H9 (cell line): ENCODE measurements around the gene GNRHR. TPM values are rescaled to one million over a fixed set of nuclear protein-coding genes. Genes with fewer than 3 reads are reported as not detected.
A peak's percentile ranks its signal among the peaks of the same experiment; 100 is the strongest.

Source experiments
- DNase-seq: peaks from one replicate; pipeline ENCODE4 v3.0.0-alpha.2; 2017
- H2AFZ ChIP-seq: one replicate; pipeline ENCODE4 v1.6.1; 2013; ENCODE audit warnings: mild to moderate bottlenecking, low read length, control low read depth, moderate library complexity
- H2AK5ac ChIP-seq: 2 replicates; pipeline ENCODE4 v1.6.1; 2013; ENCODE audit warnings: low read length, control low read depth, mixed read lengths; ENCODE audit not compliant: insufficient read length
- H2BK120ac ChIP-seq: one replicate; pipeline ENCODE4 v1.6.1; 2013; ENCODE audit warnings: low read depth, mild to moderate bottlenecking, low read length, control low read depth, inconsistent platforms; ENCODE audit not compliant: poor library complexity, severe bottlenecking
- H2BK12ac ChIP-seq: 2 replicates; pipeline ENCODE4 v1.6.1; 2013; ENCODE audit warnings: low read length, control low read depth, mixed read lengths, low read depth; ENCODE audit not compliant: insufficient read length
- H2BK15ac ChIP-seq: 2 replicates; pipeline ENCODE4 v1.6.1; 2013; ENCODE audit warnings: low read depth, low read length, control low read depth
- H2BK20ac ChIP-seq: one replicate; pipeline ENCODE4 v1.6.1; 2013; ENCODE audit warnings: low read depth, mild to moderate bottlenecking, low read length, control low read depth, inconsistent platforms; ENCODE audit not compliant: poor library complexity, severe bottlenecking
- H2BK5ac ChIP-seq: 2 replicates; pipeline ENCODE4 v1.6.1; 2013; ENCODE audit warnings: low read length, control low read depth, mixed read lengths; ENCODE audit not compliant: insufficient read length
- H3K14ac ChIP-seq: 2 replicates; pipeline ENCODE4 v1.6.1; 2013; ENCODE audit warnings: low read length, control low read depth; ENCODE audit not compliant: insufficient read depth
- H3K18ac ChIP-seq: 2 replicates; pipeline ENCODE4 v1.6.1; 2013; ENCODE audit warnings: low read depth, mild to moderate bottlenecking, mixed read lengths, low read length, control low read depth; ENCODE audit not compliant: insufficient read length
- H3K23ac ChIP-seq: 2 replicates; pipeline ENCODE4 v1.6.1; 2013; ENCODE audit warnings: low read length, control low read depth, mixed read lengths, low read depth; ENCODE audit not compliant: insufficient read length
- H3K23me2 ChIP-seq: 2 replicates; pipeline ENCODE4 v1.6.1; 2013; ENCODE audit warnings: low read depth, mild to moderate bottlenecking, mixed read lengths, low read length, control low read depth; ENCODE audit not compliant: insufficient read length, poor library complexity, severe bottlenecking
- H3K27ac ChIP-seq: 2 replicates; pipeline ENCODE4 v1.5.1; 2013; ENCODE audit warnings: low read length, control low read depth, mixed read lengths, low read depth; ENCODE audit not compliant: insufficient read length
- H3K27me3 ChIP-seq: 2 replicates; pipeline ENCODE4 v1.6.1; 2013; ENCODE audit warnings: low read length, control low read depth, inconsistent platforms; ENCODE audit not compliant: insufficient read depth
- H3K4ac ChIP-seq: 2 replicates; pipeline ENCODE4 v1.6.1; 2013; ENCODE audit warnings: low read depth, mild to moderate bottlenecking, control low read depth, inconsistent platforms, low read length, moderate library complexity
- H3K4me1 ChIP-seq: 2 replicates; pipeline ENCODE4 v1.6.1; 2013; ENCODE audit warnings: low read length, control low read depth, inconsistent platforms; ENCODE audit not compliant: insufficient read depth
- H3K4me2 ChIP-seq: 2 replicates; pipeline ENCODE4 v1.6.1; 2013; ENCODE audit warnings: low read length, control low read depth, mixed read lengths; ENCODE audit not compliant: insufficient read length, insufficient read depth
- H3K56ac ChIP-seq: 2 replicates; pipeline ENCODE4 v1.6.1; 2013; ENCODE audit warnings: low read depth, mild to moderate bottlenecking, mixed read lengths, low read length, control low read depth; ENCODE audit not compliant: insufficient read length
- H3K79me1 ChIP-seq: 2 replicates; pipeline ENCODE4 v1.6.1; 2013; ENCODE audit warnings: low read depth, mild to moderate bottlenecking, moderate library complexity, low read length, control low read depth, inconsistent platforms; ENCODE audit not compliant: insufficient read depth, poor library complexity, severe bottlenecking
- H3K79me2 ChIP-seq: 2 replicates; pipeline ENCODE4 v1.6.1; 2013; ENCODE audit warnings: low read length, control low read depth, inconsistent platforms; ENCODE audit not compliant: insufficient read depth
- H3K9ac ChIP-seq: 2 replicates; pipeline ENCODE4 v1.6.1; 2013; ENCODE audit warnings: low read length, control low read depth, mixed read lengths; ENCODE audit not compliant: insufficient read length; ENCODE audit errors: extremely low read depth
- H3K9me3 ChIP-seq: one replicate; pipeline ENCODE4 v1.6.1; 2013; ENCODE audit warnings: low read depth, low read length, inconsistent platforms; ENCODE audit not compliant: control insufficient read depth
- H3T11ph ChIP-seq: one replicate; pipeline ENCODE4 v1.6.1; 2013; ENCODE audit warnings: mild to moderate bottlenecking, low read length, control low read depth, inconsistent platforms
- H4K20me1 ChIP-seq: one replicate; pipeline ENCODE4 v1.6.1; 2013; ENCODE audit not compliant: control insufficient read depth, insufficient read length, insufficient read depth
- H4K5ac ChIP-seq: 2 replicates; pipeline ENCODE4 v1.6.1; 2013; ENCODE audit warnings: low read depth, mild to moderate bottlenecking, mixed read lengths, low read length, control low read depth; ENCODE audit not compliant: insufficient read length
- H4K8ac ChIP-seq: replicated peaks from 2 replicates; pipeline ENCODE4 v1.6.1; 2013; ENCODE audit warnings: low read length, control low read depth, mixed read lengths, low read depth; ENCODE audit not compliant: insufficient read length
- H4K91ac ChIP-seq: 2 replicates; pipeline ENCODE4 v1.6.1; 2013; ENCODE audit warnings: low read depth, mild to moderate bottlenecking, moderate library complexity, mixed read lengths, low read length, control low read depth; ENCODE audit not compliant: insufficient read length
- H3K27ac Mint-ChIP-seq, 3 experiments: 2 replicates in 2 of 3; 3 replicates in 1 of 3; pipeline ENCODE4 v1.8.0; 2020 to 2021; ENCODE audit warnings: mixed read lengths in 3 of 3, mild to moderate bottlenecking in 1 of 3, moderate library complexity in 1 of 3
- H3K27me3 Mint-ChIP-seq: 2 replicates; pipeline ENCODE4 v1.8.0; 2021; ENCODE audit warnings: low read depth, mild to moderate bottlenecking, moderate library complexity, mixed read lengths
- H3K36me3 Mint-ChIP-seq, 3 experiments: 2 replicates in 2 of 3; 3 replicates in 1 of 3; pipeline ENCODE4 v1.8.0; 2020 to 2021; ENCODE audit warnings: low read depth in 3 of 3, mixed read lengths in 3 of 3; ENCODE audit not compliant: insufficient read depth in 1 of 3
- H3K4me1 Mint-ChIP-seq, 2 experiments: 2 replicates each; pipeline ENCODE4 v1.8.0; 2020; ENCODE audit warnings: mixed read lengths in 2 of 2
- H3K4me3 Mint-ChIP-seq, 2 experiments: 2 replicates in 1 of 2; 3 replicates in 1 of 2; pipeline ENCODE4 v1.8.0; 2020 to 2021; ENCODE audit warnings: mild to moderate bottlenecking in 2 of 2, mixed read lengths in 2 of 2, moderate library complexity in 1 of 2
- H3K9me3 Mint-ChIP-seq, 2 experiments: 2 replicates in 1 of 2; 3 replicates in 1 of 2; pipeline ENCODE4 v1.8.0; 2020; ENCODE audit warnings: mild to moderate bottlenecking in 2 of 2, mixed read lengths in 2 of 2, moderate library complexity in 1 of 2
- CTCF ChIP-seq: fragments of 200-600 bp; sonication (generic); conservative IDR thresholded peaks from 3 replicates; pipeline ENCODE4 v1.8.0; 2021; ENCODE audit warnings: antibody characterized with exemption, mild to moderate bottlenecking
- WGBS: extraction: QIAGEN DNeasy Blood & Tissue Kit; methylation state at CpG from one replicate; pipeline ENCODE4 v1.1.7; 2013; ENCODE audit warnings: missing lambda C conversion rate, low lambda C conversion rate, mixed read lengths; ENCODE audit not compliant: insufficient read length; ENCODE audit errors: extremely low coverage; 5-methylcytosine and 5-hydroxymethylcytosine counted together
- total RNA-seq: library from RNA; stranded (reverse); gene quantifications from 2 replicates; pipeline ENCODE4 v1.2.1, GENCODE V29; 2021

GNRHR gene
- total RNA-seq, 1 experiment from 2014 or later, result not detected

- Histone ChIP-seq H3K79me2 (no peaks in the 10 kb centered on the region), H4K20me1 (no peaks in the 10 kb centered on the region), H4K8ac (no peak overlapping the region), H3K79me1 (no peaks in the 10 kb centered on the region), H3K9ac (no peak overlapping the region), H3K23ac (no peak overlapping the region), H4K91ac (no peak overlapping the region), H3K14ac (no peak overlapping the region), H2BK5ac (no peak overlapping the region), H2BK15ac (no peak overlapping the region), H3K9me3 (no peaks in the 10 kb centered on the region), H3K27me3 (no peaks in the 10 kb centered on the region), H2AFZ (no peak overlapping the region), H2BK12ac (no peak overlapping the region), H3K4me2 (no peak overlapping the region), H3K4ac (no peak overlapping the region), H3K18ac (no peak overlapping the region), H3K27ac (no peak overlapping the region), H3K56ac (no peak overlapping the region), H3T11ph (no peak overlapping the region), H4K5ac (no peak overlapping the region), H3K4me1 (no peaks in the 10 kb centered on the region), H2BK120ac (no peak overlapping the region), H2BK20ac (no peak overlapping the region), H3K23me2 (no peaks in the 10 kb centered on the region), H2AK5ac (no peak overlapping the region)
- no peaks in the 10 kb centered on the region for H3K27me3 Mint-ChIP-seq
- H3K27ac Mint-ChIP-seq, result no peak overlapping the region
- no peaks in the 10 kb centered on the region for H3K9me3 Mint-ChIP-seq
- no peak for TF ChIP-seq CTCF
- peaks cover 2 to 6% of the 10 kb centered on the region in 2 experiments; a peak in 3 of 4 replicates for H3K4me1 Mint-ChIP-seq
- no CpG with 5 or more reads among the region's 1 CpG for WGBS
- no peak overlapping the region for H3K4me3 Mint-ChIP-seq
- DNase-seq, result peak; percentile 31
- H3K36me3 Mint-ChIP-seq, result no peaks in the 10 kb centered on the region
These were observed 22.6 kb upstream of the GNRHR start for GRCh38 chr4:67776746-67777145.
